Ovary (tissue), 9 donors: ENCODE data around the gene SRMS. TPM values are rescaled to one million over a fixed set of nuclear protein-coding genes. Genes with fewer than 3 reads are reported as not detected.

ENCODE experiments used
- DNase-seq, 5 donors: peaks; one replicate each; pipeline ENCODE4 v3.0.0-alpha.2; 2019 to 2020
- H3K27ac ChIP-seq, 2 donors: fragments of 200-600 bp; one replicate each; pipeline versions ENCODE4 v1.5.1 to v1.8.0; 2019 to 2022
- H3K27me3 ChIP-seq: fragments of 200-600 bp; one replicate; pipeline ENCODE4 v1.8.0; 2022
- H3K36me3 ChIP-seq: fragments of 200-600 bp; sonication (generic); one replicate; pipeline ENCODE4 v1.5.1; 2019
- H3K4me1 ChIP-seq: one replicate; pipeline ENCODE4 v1.8.1; 2013; ENCODE audit warnings: mild to moderate bottlenecking, moderate library complexity; ENCODE audit not compliant: insufficient read depth
- H3K4me3 ChIP-seq: fragments of 200-600 bp; sonication (generic); one replicate; pipeline ENCODE4 v1.5.1; 2017
- H3K9me3 ChIP-seq, 2 donors: fragments of 200-600 bp in 1 of 2; sonication (generic) in 1 of 2; one replicate each; pipeline versions ENCODE4 v1.5.1 to v1.8.1; 2013 to 2019; ENCODE audit warnings: mild to moderate bottlenecking in 1 of 2, moderate library complexity in 1 of 2
- EP300 ChIP-seq: sonication (generic); formaldehyde crosslinking; IDR thresholded peaks from one replicate; pipeline ENCODE4 v1.6.1; 2017; ENCODE audit warnings: antibody characterized with exemption
- POLR2A ChIP-seq: fragments of 450-650 bp; IDR thresholded peaks from one replicate; pipeline ENCODE4 v1.6.1; 2017; ENCODE audit warnings: antibody characterized with exemption, mild to moderate bottlenecking, moderate library complexity
- WGBS, 3 donors: extraction: QIAGEN DNeasy Blood & Tissue Kit in 1 of 3; methylation state at CpG; one replicate each; pipeline versions ENCODE4 v1.1.5 to v1.1.7; 2013 to 2017; 5-methylcytosine and 5-hydroxymethylcytosine counted together
- intact Hi-C, 4 donors: fragments of 100-400 bp; cut with DNase I; formaldehyde crosslinking; loops; one replicate each; pipeline versions ENCODE4 v1.11.0 to v1.15.1; 2022 to 2023
- polyA plus RNA-seq, 2 donors: library from polyadenylated mRNA; stranded (reverse); fragments of 200-250 nt in 1 of 2; fragments of 350-450 nt in 1 of 2; fragmentation: Illumina TruSeq in 1 of 2; extraction: RNeasy Lipid Tissue Mini Kit (QIAGEN cat#74804) in 1 of 2; gene quantifications; one replicate each; pipeline ENCODE4 v1.2.3, GENCODE V29; 2013 to 2014
- total RNA-seq, 7 donors: library from RNA; depleted of rRNA in 2 of 7; stranded (reverse); fragments of >200 nt in 2 of 7; fragmentation: NEBNext Ultra II Directional in 3 of 7; extraction: Animal tissue kit (Norgen Biotek cat#: 25700) in 3 of 7; gene quantifications; one replicate each; pipeline versions ENCODE4 v1.1.0 to v1.2.4, GENCODE V29; 2016 to 2023
- TF ChIP-seq, protein P1 (sequence below), 3 donors: fragments of 450-650 bp in 2 of 3; fragments of 200-600 bp in 1 of 3; IDR thresholded peaks; one replicate each; pipeline versions ENCODE4 v1.5.1 to v1.8.0; 2016 to 2022; ENCODE audit warnings: antibody characterized with exemption in 3 of 3, mild to moderate bottlenecking in 1 of 3
- donor health status: DM: no; HTN: no; CAD: no; lungs with moderate emphysema.
- donor health status: DM: no; HTN: no; CAD: no.
- donor health status: Bipolar disorder and iron deficiency.
- donor health status: DM: yes; HTN: yes; CAD: no.
- donor health status: DM: no; HTN: no; CAD: no.
- donor health status: DM: yes; HTN: yes; CAD: no.

SRMS gene
- total and polyA plus RNA-seq, 9 donors = not detected

DNA sequence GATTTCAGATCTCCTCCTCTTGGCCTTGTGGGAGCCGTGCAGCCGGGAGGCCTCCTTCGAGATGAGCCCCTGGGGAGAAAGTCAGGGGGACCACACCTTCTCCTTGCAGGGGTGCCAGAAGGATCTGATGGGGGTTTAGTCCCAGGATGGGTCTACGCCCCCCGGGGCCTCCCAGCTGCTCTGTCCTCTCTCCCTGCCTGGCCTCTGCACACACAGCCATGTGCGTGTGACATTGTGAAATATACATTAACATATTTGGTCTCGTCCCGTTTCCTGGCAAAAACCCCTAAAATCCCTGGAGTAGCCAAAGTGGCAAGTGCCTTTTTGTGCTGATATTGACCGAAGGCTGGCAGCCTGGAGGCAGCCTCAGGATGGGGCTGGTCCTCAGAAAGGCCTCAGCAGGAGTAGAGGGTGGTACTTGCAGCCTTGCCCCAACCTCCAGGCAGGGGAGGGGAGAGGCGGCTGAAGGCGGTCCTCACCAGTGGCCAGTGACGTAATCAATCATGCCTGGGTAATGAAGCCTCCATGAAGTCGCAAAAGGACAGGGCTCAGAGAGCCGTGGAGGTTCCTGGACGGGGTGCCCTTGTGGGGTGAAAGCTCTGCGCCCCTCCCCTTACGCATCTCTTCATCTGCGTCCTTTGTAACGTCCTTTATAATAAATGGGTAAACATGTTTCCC is 31.6 kb upstream of the SRMS start:
- no peak for DNase-seq
- no peak overlapping the region for H3K4me3 ChIP-seq
- H3K9me3 ChIP-seq = no peaks in the 10 kb centered on the region
- H3K27ac ChIP-seq = no peak overlapping the region
- no peak for TF ChIP-seq EP300
- TF ChIP-seq, protein P1, sequence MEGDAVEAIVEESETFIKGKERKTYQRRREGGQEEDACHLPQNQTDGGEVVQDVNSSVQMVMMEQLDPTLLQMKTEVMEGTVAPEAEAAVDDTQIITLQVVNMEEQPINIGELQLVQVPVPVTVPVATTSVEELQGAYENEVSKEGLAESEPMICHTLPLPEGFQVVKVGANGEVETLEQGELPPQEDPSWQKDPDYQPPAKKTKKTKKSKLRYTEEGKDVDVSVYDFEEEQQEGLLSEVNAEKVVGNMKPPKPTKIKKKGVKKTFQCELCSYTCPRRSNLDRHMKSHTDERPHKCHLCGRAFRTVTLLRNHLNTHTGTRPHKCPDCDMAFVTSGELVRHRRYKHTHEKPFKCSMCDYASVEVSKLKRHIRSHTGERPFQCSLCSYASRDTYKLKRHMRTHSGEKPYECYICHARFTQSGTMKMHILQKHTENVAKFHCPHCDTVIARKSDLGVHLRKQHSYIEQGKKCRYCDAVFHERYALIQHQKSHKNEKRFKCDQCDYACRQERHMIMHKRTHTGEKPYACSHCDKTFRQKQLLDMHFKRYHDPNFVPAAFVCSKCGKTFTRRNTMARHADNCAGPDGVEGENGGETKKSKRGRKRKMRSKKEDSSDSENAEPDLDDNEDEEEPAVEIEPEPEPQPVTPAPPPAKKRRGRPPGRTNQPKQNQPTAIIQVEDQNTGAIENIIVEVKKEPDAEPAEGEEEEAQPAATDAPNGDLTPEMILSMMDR (IDR thresholded peaks at IDR 0.05) = no peak
- TF ChIP-seq POLR2A = no peak
- 67 to 73% (median 70%) methylated on average over 19 of the region's 19 CpGs for WGBS, 3 donors
- no peaks in the 10 kb centered on the region for H3K36me3 ChIP-seq
- no peaks in the 10 kb centered on the region for H3K27me3 ChIP-seq
- intact Hi-C loops = no loop called here
- peaks cover 6% of the 10 kb centered on the region for H3K4me1 ChIP-seq

DNA sequence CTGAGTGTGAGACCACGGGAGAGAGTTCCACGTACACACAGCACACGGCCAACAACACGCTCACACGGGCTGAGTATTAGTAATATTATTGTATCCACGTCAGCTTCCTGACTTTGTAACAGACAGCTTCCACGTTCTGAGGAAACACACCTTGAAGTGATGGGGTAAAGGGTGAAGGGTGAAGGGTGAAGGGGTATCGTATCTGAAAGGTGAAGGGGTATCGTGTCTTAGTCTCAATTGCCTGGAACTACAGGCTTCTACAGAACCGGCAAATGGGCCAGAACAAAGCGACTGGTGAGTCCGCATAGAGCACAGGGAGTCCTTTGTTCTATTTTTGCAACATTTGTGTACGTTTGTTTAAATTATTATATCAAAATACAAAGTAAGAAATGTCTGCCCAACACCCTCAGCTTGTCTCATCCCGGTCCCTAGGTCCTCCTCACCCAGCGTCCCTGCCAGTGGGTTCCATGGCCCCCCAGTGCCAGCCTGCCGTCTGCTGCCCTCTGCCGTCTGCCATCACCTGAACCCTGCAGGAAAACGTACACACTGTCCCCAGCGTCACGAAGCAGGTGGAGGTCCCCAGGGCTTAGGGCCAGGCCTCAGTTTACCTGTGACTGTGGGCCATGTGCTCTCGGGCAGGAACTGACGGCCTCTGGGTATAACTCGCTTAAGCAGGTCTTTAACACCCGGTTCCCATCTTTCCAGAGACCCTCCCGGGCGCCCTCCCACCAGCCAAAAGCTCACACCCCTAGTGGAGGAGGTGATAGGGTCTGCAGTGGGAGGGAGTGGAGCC is 30.9 kb upstream of the SRMS start:
- H3K27ac ChIP-seq = no peak overlapping the region
- DNase-seq = no peak
- TF ChIP-seq, protein P1 (IDR thresholded peaks at IDR 0.05) = no peak
- TF ChIP-seq EP300 = no peak
- no peak for TF ChIP-seq POLR2A
- intact Hi-C loops = no loop called here
- whole genome bisulfite sequencing, 3 donors = 75 to 80% (median 79%) methylated on average over 26 of the region's 26 CpGs
- H3K36me3 ChIP-seq = no peaks in the 10 kb centered on the region
- no peak overlapping the region for H3K4me3 ChIP-seq
- H3K27me3 ChIP-seq = no peaks in the 10 kb centered on the region
- H3K9me3 ChIP-seq = no peaks in the 10 kb centered on the region
- peaks cover 4% of the 10 kb centered on the region for H3K4me1 ChIP-seq

DNA sequence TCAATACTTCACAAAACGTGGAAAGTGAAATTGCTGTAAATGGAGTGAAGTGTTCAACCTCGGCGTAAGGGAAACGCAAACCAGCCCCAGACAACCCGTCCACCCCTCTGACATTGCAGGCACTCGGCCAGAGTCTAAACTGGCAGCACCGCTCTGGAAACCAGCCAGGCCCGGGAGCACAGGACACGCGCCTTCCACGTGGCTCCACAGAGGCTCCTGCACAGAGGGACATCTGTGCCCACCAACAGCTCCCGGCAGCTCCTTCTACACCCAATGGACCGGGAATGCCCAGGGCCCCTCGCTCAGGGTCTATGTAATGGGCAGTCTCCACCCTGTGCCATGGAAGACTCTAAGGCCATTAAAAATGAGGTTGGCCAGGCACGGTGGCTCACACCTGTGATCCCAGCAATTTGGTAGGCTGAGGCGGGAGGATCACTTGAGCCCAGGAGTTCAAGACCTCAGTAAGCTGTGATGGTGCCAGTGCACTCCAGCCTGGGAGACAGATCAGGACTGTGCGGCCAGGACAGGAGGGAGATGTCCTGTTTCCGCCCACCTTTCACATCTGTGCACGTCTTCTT is 29.9 kb upstream of the SRMS start:
- Histone ChIP-seq H3K4me1 (peaks cover 5% of the 10 kb centered on the region), H3K27me3 (no peaks in the 10 kb centered on the region), H3K9me3 (no peaks in the 10 kb centered on the region), H3K4me3 (no peak overlapping the region), H3K27ac (no peak overlapping the region), H3K36me3 (no peaks in the 10 kb centered on the region)
- peak in 1 of 5 donors; percentile 41 for DNase-seq
- intact Hi-C loops = no loop called here
- 70 to 75% (median 73%) methylated on average over 19 of the region's 19 CpGs for WGBS, 3 donors
- no peak for TF ChIP-seq EP300
- TF ChIP-seq POLR2A = no peak
- TF ChIP-seq, protein P1 (IDR thresholded peaks at IDR 0.05) = no peak

DNA sequence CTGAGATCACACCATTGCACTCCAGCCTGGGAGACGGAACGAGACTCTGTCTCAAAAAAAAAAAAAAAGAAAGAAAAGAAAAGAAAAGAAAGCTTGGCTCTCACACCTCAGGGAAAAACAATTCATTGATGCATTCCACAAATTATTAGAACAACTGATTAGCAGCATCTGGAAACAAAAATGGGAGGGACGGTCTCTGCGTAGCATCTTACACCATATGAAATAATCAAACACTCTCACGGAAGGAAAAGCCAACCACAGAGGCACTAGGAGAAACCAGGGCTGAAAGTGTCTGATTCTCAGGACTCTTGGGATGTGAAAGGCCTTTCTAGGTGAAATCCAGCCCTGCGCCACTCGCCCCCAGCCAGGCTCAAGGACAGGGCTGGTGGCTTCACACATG is 28.8 kb upstream of the SRMS start:
- Histone ChIP-seq H3K9me3 (no peaks in the 10 kb centered on the region), H3K27me3 (no peaks in the 10 kb centered on the region), H3K4me1 (peaks cover 5% of the 10 kb centered on the region), H3K36me3 (no peaks in the 10 kb centered on the region), H3K4me3 (no peak overlapping the region), H3K27ac (no peak overlapping the region)
- WGBS, 3 donors = 64 to 74% (median 65%) methylated on average over 7 of the region's 7 CpGs
- no peak for TF ChIP-seq EP300
- no peak for TF ChIP-seq POLR2A
- TF ChIP-seq, protein P1 (IDR thresholded peaks at IDR 0.05) = no peak
- DNase-seq = no peak
- intact Hi-C loops = no loop called here
